ENCODE measurements around the gene FLT4.

Gene FLT4

DNA sequence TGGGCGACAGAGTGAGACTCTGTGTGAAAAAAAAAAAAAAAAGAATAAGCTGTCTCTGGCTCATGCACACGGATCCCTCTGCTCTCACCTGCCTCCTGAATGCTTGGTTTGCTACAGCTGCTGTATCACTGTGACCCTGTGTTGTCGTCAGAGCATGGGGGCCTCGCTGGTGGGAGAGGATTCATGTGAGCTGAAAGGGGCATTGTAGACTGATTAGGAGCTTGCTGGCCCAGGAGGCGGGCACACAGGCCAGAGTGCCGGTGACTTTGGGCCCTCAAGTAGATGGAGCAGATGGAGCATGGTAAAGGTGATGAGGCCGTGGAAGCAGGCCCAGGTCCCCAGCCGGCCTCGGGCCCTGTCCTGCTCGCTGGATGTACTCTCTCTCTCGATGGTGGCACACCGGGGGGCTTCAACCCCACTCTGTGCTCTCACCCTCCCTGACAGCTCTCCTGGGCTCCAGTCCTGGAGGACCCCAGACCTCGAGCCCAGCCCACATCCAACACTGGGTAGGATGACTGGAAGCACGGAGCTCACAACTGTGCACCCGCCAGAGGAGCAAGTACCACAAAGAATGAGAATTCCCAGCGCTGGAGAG is 7.1 kb downstream of the FLT4 start:
- no peak for DNase-seq (ENCODE audit: low read depth)

DNA sequence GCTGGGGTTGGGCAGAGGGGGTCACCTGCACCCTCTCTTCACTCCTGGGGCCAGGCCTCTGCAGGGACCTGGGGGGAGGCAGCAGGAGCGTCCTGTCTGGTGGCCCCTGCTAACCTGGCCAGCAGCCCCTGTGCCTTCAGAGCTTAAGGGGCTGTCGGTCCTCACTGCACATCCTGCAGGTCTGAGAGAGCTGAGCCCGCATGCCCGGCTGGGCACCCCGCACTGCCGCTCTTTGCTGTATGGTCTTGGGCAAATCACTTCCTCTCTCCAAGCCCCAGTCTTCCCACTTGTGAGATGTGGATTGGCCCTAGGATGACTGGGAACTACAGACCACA is 7.9 kb downstream of the FLT4 start:
- no peak for DNase-seq (ENCODE audit: low read depth)

DNA sequence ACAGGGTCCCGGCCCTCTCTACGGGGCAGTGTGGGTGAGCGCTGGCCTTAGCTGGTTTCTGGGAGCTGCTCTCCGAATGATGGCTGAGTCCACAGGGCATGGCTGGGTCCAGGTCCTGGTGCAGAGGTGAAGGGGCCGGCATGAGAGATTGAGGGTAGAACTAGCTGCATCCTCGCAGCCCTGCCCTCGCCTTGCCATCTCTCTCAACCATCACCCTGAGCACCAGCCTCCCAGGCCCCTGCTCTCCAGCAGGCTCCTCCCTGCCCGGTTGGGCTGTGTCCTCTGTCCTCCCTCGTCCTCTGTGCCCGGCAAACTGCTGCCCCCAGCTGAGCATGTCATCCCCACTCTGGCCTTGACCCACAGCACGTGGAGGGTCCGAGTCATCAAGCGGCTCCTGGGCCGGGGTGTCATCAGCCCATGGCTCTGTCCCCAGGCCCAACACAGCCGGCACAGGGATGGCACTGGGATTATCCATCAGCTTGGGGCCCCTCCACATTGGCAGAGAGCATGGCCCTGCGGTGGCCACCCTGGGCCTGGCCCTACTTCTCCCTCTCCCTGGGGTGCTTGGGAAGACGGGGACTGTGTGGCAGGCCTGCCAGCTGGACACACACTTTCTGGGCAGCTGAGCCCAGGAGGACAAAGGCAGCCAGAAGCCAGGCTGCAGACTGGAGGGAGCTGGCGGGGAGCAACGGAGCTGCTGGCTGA is 8.4 kb downstream of the FLT4 start:
- no peak for DNase-seq (ENCODE audit: low read depth)

DNA sequence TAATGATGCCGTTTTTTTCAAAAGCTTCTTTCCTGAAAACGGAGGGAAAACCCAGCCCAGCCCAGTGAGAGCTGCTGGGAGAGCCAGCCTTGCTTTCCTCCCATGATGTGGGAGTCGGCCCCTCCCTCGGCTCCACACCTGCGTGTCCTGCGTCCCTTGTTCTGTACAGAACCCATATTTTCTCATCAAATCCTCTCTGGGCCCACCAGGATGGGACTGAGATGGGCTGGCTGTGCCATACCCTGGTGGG is 8.9 kb downstream of the FLT4 start:
- DNase-seq (ENCODE audit: low read depth): no peak

DNA sequence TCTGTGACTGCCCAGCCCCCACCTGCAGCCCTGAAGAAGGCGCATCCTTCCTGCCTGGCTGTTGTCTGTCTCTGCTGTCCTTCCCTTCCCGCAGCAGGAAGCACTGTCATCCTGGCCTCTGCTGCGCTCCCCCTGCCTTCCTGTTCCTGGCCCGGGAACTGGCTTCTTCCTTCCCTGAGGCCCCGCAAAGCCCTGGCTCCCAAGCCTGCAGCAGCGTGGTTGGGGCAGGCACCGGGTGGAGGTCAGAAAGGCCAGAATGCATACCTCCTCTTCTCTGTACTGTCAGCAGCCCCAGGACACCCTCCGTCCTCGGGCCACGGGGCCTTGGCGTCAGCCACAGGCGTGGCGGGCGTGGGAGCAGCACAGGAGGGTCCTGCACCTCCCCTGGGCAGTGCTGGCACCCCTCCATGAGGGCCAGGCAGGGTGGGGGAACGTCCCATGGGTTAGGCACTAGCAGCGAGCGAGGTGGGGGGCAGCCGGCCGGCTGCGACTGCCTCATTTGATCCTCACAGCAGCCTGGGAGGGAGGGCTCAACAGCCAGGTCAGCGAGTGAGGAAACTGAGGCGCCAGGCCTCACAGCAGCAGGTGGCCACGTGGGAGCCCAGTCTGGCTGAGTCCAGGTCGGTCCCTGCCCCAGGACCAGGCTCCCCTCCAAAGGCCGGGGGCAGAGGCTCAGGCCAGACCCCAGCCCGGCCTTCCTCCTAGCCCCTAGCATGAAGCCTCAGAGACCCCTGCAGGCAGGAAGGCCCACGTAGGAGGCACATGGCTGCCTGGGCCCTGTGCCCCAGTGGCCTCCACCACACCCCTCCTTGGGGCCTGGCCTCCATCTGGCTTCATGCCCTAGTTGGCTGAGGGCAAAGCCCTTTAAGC is 9.4 kb downstream of the FLT4 start:
- no peak for DNase-seq (ENCODE audit: low read depth)

DNA sequence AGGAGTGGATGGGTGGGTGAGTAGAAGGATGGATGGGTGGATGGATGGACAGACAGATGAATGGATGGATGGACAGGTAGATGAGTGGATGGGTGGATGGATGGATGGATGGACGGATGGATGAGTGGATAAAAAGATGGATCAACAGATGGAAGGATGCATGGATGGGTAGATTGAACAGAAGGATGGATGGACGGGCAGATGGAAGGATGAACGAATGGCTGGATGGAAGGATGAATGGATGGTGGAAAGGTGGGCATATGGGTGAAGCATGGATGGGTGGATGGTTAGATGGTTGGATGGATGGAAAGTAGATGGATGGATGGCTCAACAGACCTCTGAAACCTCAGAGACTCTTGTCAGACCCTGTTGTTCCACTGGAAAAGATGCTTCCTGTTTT is 10.1 kb downstream of the FLT4 start:
- DNase-seq (ENCODE audit: low read depth): no peak

DNA sequence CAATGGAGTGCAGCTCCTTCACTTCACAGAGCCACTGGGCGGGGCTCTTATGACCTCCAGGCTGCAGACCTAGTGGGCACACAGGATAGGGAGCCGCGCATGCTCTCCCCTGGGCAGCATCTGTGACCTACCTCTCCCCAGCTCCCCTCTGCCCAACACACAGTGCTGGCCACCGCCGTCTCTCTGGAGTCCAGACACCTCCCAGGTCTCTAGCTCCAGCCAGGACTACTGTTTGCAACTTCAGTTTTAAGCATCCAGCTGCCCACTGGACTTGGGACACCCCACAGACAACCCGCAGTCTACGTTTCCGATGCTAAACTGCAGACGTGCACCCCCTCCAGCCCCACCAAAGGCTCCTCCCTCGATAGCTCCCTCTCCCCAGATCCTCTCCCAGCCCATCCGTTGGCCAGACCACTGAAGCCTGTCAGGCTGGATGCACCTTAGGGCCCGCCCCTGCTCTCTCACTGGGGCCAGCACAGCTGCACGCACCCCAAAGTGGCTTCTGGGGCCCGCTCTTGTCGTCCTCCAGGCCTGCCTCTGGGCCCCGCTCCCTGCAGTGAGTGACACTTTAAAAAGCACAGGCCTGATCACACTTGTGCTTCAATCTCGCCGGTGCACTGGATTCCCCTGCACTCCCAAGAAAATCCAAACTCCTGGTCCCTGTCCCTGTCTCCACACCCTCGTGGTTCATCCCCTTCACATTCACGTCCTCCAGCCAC is 11.3 kb downstream of the FLT4 start:
- no peak for DNase-seq (ENCODE audit: low read depth)

DNA sequence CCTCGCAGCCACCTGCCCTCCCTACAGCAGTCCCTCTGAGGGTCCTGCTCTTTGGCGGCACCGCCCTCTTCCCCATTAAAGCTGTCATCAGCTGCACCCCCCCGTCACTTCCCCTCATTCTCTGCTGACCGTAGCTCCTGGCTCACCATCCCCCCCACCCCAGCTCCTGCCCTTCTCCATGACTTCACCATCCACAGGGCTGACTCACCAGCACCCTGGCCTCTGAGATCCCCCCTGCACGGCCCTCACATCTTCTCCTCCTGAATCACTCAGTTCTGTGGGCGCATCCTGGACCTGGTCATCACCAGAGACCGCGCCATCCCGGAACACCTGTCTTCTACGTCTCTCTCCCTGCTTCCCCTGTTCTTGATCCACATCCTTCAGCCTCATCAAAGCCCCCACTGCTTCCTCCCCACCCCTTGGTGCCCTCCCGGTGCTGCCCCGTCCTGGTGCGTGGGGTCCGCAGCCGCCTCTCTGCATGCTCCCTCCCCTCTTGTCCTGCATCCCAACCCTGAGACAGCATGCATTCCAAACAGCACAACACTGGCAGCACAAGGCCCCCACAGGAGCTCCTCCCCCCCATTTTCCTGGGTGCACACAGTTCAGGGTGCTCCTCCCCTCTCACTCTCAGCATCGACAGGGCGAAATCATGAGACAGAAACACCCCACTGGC is 12.9 kb downstream of the FLT4 start:
- no peak for DNase-seq (ENCODE audit: low read depth)

DNA sequence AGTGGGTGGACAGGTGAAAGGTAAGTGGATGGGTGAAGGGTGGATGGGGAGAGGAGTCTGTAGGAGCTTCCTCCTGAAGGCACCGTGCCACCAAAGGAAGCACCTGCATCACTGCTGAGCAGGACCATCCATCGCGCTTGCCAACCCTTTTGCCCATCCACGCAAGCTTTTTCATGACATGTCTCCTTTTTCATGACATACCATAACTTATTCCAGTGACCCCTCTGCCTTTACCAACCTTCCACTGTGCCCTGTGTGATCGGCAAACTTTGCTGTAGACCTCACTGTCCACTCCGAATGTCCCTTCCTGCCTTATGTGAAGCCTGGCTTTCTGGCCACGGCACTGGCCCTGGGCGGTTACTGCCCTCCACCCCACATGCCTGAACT is 13.4 kb downstream of the FLT4 start:
- DNase-seq (ENCODE audit: low read depth): no peak

DNA sequence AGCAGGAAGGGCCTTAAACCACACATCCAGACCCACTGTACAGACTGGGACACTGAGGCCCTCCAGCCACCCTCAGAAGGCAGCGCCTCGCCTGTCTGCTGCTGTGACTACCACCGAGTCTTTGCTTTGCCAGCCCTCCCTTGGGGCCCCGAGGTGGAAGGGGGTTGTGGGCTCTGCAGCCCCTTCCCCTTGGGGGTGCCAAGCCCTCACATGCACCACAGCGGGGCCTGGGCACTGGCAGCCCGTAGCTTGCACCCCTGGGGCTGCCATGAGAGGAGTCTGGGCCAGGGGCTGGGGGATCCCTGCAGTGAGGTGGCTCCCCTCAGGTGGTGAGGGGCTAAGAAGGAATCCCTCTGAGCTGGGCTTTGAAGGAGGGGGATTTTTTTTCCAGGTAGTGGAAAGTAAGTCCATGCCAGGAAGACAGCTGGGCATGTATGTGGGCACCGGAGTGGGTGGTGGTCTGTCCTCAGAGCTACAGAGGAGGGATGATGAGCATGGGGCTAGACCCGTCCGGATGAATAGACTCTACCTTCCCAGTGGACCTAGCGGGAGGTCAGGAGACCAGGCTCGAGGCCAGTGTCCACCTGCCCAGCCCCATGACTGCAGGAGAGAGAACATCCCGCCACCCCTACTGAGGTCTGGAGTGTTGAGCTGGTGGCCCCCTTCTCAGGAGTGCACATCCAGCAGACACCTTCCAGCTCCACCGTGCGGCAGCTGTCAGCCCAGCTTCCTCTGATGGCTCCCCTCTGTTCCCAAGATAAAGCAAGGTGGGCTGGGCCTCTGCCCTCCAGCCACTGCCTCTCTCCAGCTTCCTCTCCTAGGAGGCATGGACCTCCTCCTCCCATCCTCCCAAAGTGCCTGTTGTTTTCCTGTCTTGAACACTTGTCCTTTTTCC is 15.9 kb downstream of the FLT4 start:
- DNase-seq (ENCODE audit: low read depth): no peak

DNA sequence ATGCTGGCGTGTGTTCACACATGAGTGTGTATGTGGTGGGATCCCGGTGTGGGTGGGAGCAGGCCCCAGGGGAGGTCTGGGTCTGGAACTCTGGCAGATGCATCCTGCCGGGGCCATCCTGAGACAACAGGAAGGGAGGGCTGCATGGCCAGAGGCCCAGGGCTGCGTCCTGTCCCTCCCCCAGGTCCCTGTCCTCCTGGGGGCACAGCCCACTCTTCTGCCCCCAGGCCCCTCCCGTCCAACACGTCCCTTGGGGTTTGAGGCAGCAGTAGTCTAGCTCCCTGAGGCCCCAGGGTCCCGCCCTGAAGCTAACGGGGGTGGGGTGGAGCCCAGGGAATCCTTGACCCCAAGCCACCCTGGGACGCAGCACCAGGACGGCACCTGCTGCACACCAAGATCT is 16.6 kb downstream of the FLT4 start:
- no peak for DNase-seq (ENCODE audit: low read depth)

DNA sequence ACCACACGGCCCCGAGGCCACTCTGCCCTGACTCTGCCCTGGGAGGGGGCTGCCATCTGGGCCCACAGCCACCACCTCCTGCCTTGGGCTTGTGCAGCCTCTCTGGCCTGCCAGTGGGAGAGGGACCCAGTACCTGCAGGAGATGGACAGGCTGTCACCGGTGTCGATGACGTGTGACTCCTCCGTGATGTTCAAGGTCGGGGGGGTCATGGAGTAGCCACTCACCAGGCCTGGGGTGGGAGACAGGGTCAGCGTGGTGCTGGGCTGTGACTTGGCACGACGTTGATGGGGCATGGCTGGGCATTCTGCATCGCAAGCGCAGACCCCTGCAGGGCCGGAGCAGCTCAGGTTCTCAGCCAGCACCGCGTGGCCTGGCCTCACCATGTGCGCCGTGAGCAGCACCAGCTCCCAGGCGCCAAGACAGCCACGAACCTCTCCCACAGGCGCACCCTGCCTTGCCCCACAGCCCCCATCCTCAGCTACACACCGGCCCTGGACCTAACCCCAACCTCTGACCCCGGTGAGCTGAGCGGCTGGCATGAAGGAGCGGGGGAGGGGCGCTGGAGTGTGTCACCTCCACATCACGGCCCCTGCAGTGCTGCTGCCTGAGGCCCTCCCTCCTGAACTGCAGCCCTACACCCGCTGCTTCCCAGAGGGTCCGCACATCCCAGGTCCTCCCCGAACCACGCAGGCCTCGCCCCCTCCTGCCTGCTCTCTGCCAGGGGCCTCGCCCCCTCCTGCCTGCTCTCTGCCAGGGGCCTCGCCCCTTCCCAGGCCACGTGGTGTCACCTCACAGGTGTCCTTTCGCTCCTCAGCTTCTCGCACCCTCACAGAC is 17.6 kb downstream of the FLT4 start:
- DNase-seq (ENCODE audit: low read depth): no peak

DNA sequence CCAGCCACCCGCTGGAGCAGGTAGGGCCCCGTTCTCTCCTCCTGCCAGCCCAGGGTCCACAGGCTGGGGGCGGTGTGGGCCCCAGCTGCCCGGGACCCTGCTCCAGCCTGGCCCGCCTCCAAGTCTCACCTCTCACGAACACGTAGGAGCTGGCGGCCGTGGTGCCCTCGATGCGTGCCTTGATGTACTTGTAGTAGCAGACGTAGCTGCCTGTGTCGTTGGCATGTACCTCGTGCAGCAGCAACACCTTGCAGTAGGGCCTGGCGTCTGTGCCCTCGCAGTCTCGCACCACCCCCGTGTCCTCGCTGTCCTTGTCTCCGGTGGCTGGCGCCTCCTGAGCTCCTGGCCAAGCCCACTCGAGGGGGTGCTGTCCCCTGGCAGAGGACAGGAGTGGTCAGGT is 19.0 kb downstream of the FLT4 start:
- DNase-seq (ENCODE audit: low read depth): no peak

DNA sequence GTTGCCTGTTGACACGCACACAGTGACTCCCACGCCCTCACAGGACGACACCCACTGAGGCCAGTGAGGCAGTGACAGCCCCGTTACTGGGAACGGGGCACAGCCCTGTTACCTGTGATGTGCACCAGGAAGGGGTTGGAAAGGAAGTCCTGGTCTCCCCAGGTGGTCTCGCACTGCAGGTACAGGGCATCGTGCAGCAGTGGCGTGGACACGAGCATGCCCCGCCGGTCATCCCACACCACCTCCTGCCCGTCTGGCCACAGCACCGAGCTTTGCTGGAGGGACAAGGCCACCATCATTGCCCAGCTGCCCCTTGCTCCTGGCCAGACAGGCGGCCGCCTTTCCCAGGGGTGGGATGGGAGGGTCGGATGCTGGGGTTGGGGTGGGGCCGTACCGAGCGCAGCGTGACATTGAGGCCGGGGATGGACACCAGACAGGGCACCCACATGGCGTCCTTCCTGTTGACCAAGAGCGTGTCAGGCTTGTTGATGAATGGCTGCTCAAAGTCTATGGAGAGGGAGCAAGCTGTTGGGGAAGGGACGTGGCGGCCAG is 19.5 kb downstream of the FLT4 start:
- no peak for DNase-seq (ENCODE audit: low read depth)

DNA sequence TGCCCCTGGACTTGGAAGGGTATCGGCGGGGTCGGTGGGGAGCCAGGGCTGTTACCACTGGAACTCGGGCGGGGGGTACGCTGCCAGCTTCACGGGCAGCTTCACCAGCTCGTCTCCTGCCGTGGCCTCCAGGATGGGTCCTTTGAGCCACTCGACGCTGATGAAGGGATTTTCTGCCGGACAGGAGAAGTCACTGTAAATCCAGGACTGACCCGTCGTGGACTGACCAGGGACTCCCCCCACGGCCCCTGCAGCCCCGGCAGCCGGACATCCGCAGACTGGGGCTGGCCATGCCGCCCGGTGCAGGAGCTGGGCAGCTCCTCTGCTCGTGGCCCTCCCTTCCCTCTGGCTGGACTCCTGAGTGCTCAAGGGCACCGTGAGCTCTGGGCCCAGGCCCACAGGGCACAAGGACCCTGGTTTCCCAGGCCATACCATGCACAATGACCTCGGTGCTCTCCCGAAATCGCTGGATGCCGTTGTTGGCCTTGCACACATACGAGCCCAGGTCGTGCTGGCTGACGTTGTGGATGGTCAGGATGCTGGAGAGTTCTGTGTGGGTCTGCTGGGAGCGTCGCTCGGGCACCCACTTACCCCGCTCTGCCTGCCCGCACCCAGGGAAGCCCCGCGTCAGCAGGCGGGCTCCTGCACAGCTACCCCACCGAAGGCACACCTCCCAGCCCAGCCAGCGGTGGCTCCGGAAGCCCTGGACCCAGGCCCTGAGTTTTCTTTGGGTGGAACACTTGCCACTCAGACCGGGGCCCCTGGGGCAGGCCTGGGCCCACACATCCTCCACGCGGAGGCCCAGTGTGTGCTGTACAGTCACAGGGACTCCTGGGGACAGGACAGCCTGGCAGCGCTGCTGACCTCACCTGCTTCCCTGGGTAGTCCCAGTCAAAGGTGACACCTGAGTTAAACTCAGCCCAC is 20.3 kb downstream of the FLT4 start:
- no peak for DNase-seq (ENCODE audit: low read depth)

DNA sequence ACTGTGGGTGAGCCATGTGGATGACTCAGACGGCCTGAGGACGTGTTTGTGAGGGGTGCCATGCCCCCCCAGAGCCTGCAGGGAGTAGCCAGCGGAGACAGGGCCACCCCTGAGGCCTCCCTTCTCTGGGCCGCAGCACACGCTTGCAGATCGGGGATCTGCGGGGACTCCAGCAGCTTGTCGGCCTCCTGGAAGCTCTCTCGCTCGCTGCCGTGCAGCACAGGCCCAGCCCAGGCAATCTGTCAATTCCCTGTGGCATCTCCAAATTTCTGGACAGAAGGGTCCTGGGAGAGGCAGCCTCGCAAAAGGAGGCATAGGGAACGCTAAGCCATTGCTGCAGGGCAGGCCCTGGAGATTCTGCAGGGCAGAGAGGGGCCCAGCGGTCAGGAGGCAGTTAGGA is 21.2 kb downstream of the FLT4 start:
- no peak for DNase-seq (ENCODE audit: low read depth)

DNA sequence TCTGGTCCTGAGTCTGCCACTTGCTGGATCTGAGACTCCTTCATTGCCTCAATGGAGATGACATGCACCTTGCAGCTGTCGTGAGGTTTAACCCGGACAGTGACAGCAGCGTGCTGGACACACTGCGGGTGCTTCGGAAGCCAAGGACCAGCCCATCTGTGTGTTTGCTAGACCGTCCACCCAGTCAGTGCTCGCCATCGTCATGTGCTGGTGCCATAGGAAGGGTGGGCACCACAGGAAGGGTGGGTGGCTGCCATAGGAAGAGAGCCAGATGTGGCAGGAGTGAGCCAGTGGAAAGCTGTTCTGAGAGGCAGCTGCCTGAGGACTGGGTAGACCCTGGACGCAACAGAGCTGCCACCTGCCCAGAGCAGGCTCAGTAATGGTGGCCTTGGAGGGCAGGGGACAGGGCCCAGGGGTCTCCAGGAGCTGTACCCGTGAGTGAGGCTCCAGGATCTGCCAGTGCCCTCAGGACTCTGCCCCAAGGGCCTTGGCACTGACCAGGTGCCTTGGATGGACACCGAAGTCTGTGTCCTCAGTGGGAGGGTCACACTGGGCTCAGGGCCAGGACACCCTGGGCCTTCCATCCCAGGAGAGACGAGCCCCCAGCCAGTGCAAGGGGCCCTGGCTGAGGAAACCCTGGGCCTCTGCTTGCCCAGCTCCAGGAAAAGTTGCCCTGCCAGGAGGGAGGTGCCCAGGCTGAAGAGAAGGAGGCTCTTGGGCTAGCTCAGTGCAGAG is 21.8 kb downstream of the FLT4 start:
- DNase-seq (ENCODE audit: low read depth): no peak

DNA sequence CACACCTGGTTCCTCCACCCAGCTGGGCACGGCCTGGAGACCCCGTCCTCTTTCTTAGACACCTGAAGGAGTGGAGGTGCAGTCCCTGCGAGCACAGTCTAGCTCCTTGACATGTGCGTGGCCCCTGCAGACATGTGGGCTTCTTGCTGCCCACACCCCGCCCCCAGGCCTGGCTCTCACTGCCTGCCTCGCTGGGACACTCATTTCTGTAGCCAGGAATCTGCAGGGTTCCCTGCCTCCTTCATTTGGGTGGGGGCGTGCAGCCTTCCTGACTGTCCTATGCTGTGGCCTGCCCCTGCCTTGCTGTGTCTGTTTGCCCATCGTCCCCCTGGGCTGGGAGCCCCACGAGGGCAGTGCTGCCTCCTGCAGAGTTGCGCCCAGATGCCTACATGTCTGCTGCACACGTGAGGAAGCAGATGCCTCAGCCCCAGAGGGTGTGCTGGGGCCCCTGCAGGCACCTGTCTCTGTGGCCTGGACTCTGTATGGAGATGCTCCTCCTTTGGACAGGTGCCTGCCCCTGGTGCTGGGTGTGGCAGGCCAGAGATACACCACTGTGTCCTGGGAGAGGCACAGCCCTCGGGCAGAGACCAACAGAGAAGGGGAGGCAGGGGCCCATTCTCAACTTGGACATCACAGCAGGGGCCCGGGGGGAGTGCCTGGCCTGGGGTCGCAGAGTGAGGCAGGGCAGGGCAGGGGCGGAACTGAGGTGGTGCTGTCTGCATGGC is 22.6 kb downstream of the FLT4 start:
- no peak for DNase-seq (ENCODE audit: low read depth)
